SK-N-SH treated with all-trans-retinoic acid at 6 μM for 48 hours (cell line): ENCODE data around the gene ANKRD44.

ENCODE experiments used
- ATAC-seq: fragments of 200-7000 bp; cut with Tn5 transposase; 3 replicates; pipeline ENCODE4 v1.9.1; 2020; ENCODE audit warnings: mild to moderate bottlenecking, moderate library complexity
- ARNTL ChIP-seq: fragments of 450-650 bp; formaldehyde crosslinking; IDR thresholded peaks from 2 replicates; pipeline ENCODE4 v1.5.0; 2020; ENCODE audit warnings: low read depth, mild to moderate bottlenecking, moderate library complexity, borderline replicate concordance
- BACH2 ChIP-seq: fragments of 250-450 bp; sonication (Bioruptor Pico); IDR thresholded peaks from 2 replicates; pipeline ENCODE4 v1.9.0; 2021; ENCODE audit warnings: mild to moderate bottlenecking, borderline replicate concordance
- CSDC2 ChIP-seq: fragments of 250-450 bp; sonication (Bioruptor Pico); IDR thresholded peaks from 2 replicates; pipeline ENCODE4 v1.5.0; 2020; ENCODE audit warnings: mild to moderate bottlenecking, moderate library complexity
- ESRRG ChIP-seq: fragments of 250-450 bp; sonication (Bioruptor Pico); IDR thresholded peaks from 2 replicates; pipeline ENCODE4 v1.6.1; 2021; ENCODE audit warnings: mild to moderate bottlenecking
- GLIS3 ChIP-seq: fragments of 250-450 bp; sonication (Bioruptor Pico); IDR thresholded peaks from 2 replicates; pipeline ENCODE4 v1.5.0; 2020; ENCODE audit warnings: mild to moderate bottlenecking, moderate library complexity
- ISL1 ChIP-seq: fragments of 250-450 bp; sonication (Bioruptor Pico); IDR thresholded peaks from 2 replicates; pipeline ENCODE4 v2.1.2; 2022; ENCODE audit warnings: mild to moderate bottlenecking, moderate library complexity
- OSR1 ChIP-seq: fragments of 250-450 bp; sonication (Bioruptor Pico); IDR thresholded peaks from 2 replicates; pipeline ENCODE4 v1.8.0; 2022; ENCODE audit warnings: moderate library complexity, mild to moderate bottlenecking, inconsistent platforms
- PPARA ChIP-seq: fragments of 250-450 bp; sonication (Bioruptor Pico); IDR thresholded peaks from 2 replicates; pipeline ENCODE4 v1.5.0; 2020; ENCODE audit warnings: mild to moderate bottlenecking, borderline replicate concordance
- RARB ChIP-seq: fragments of 250-450 bp; sonication (Bioruptor Pico); IDR thresholded peaks from 2 replicates; pipeline ENCODE4 v1.8.0; 2021; ENCODE audit warnings: mild to moderate bottlenecking, moderate library complexity
- SNAI2 ChIP-seq: fragments of 250-450 bp; sonication (Bioruptor Pico); IDR thresholded peaks from 2 replicates; pipeline ENCODE4 v1.5.0; 2020; ENCODE audit warnings: mild to moderate bottlenecking, moderate library complexity
- TCF4 ChIP-seq: fragments of 250-450 bp; sonication (Bioruptor Pico); IDR thresholded peaks from 2 replicates; pipeline ENCODE4 v1.8.0; 2021; ENCODE audit warnings: mild to moderate bottlenecking, moderate library complexity, borderline replicate concordance
- TOX ChIP-seq: fragments of 250-450 bp; sonication (Bioruptor Pico); IDR thresholded peaks from 2 replicates; pipeline ENCODE4 v1.8.0; 2021; ENCODE audit warnings: mild to moderate bottlenecking, moderate library complexity, borderline replicate concordance
- ZC3H10 ChIP-seq: fragments of 250-450 bp; sonication (Bioruptor Pico); IDR thresholded peaks from 2 replicates; pipeline ENCODE4 v1.5.1; 2021; ENCODE audit warnings: mild to moderate bottlenecking, moderate library complexity
- ZFP3 ChIP-seq: fragments of 250-450 bp; sonication (Bioruptor Pico); IDR thresholded peaks from 2 replicates; pipeline ENCODE4 v1.5.0; 2020; ENCODE audit warnings: mild to moderate bottlenecking, moderate library complexity
- ZFP30 ChIP-seq: fragments of 450-650 bp; formaldehyde crosslinking; IDR thresholded peaks from 2 replicates; pipeline ENCODE4 v1.5.0; 2022; ENCODE audit warnings: mild to moderate bottlenecking, moderate library complexity
- ZNF565 ChIP-seq: fragments of 450-650 bp; formaldehyde crosslinking; conservative IDR thresholded peaks from 2 replicates; pipeline ENCODE4 v1.5.0; 2020; ENCODE audit warnings: low read depth, mild to moderate bottlenecking, moderate library complexity
- ZNF70 ChIP-seq: fragments of 450-650 bp; formaldehyde crosslinking; IDR thresholded peaks from 2 replicates; pipeline ENCODE4 v1.5.0; 2020; ENCODE audit warnings: mild to moderate bottlenecking, moderate library complexity
- ZNF8 ChIP-seq: fragments of 450-650 bp; formaldehyde crosslinking; IDR thresholded peaks from 2 replicates; pipeline ENCODE4 v1.5.0; 2020; ENCODE audit warnings: mild to moderate bottlenecking, moderate library complexity
- TF ChIP-seq, protein P1 (sequence below): fragments of 250-450 bp; sonication (Bioruptor Pico); IDR thresholded peaks from 2 replicates; pipeline ENCODE4 v1.5.1; 2021; ENCODE audit warnings: mild to moderate bottlenecking, moderate library complexity
- TF ChIP-seq, protein P2 (sequence below): fragments of 250-450 bp; sonication (Bioruptor Pico); IDR thresholded peaks from 2 replicates; pipeline ENCODE4 v1.8.0; 2020; ENCODE audit warnings: mild to moderate bottlenecking, moderate library complexity, borderline replicate concordance
- TF ChIP-seq, protein P3 (sequence below): fragments of 250-450 bp; sonication (Bioruptor Pico); IDR thresholded peaks from 2 replicates; pipeline ENCODE4 v1.5.0; 2020; ENCODE audit warnings: mild to moderate bottlenecking, moderate library complexity
- TF ChIP-seq, protein P4 (sequence below): fragments of 250-450 bp; sonication (Bioruptor Pico); IDR thresholded peaks from 2 replicates; pipeline ENCODE4 v1.8.0; 2021; ENCODE audit warnings: low read depth, mild to moderate bottlenecking, moderate library complexity, borderline replicate concordance

Gene ANKRD44

DNA sequence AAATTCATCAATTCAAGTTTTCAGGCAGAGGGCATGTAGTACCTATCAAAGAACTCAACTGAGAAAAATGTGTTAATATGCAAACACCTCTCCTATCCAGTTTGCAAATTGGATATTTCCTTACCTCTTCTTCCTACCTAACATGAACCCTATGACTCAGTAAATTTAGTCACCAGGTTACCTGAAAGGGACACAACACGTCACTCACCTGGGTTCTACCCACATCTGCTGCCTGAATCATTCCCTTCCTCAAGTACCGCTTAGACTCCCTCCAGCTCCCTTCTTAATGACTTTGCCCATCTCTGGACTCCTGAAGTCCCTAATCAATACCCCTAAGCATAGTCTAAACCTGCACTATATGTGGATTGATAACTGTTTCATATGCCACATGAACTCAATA lies 10.4 kb downstream of the ANKRD44 start:
- no peak for ATAC-seq
- TF ChIP-seq, protein P1, sequence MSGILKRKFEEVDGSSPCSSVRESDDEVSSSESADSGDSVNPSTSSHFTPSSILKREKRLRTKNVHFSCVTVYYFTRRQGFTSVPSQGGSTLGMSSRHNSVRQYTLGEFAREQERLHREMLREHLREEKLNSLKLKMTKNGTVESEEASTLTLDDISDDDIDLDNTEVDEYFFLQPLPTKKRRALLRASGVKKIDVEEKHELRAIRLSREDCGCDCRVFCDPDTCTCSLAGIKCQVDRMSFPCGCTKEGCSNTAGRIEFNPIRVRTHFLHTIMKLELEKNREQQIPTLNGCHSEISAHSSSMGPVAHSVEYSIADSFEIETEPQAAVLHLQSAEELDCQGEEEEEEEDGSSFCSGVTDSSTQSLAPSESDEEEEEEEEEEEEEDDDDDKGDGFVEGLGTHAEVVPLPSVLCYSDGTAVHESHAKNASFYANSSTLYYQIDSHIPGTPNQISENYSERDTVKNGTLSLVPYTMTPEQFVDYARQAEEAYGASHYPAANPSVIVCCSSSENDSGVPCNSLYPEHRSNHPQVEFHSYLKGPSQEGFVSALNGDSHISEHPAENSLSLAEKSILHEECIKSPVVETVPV (CRISPR knock-in tag): no peak
- TF ChIP-seq ISL1: no peak
- TF ChIP-seq, protein P2, sequence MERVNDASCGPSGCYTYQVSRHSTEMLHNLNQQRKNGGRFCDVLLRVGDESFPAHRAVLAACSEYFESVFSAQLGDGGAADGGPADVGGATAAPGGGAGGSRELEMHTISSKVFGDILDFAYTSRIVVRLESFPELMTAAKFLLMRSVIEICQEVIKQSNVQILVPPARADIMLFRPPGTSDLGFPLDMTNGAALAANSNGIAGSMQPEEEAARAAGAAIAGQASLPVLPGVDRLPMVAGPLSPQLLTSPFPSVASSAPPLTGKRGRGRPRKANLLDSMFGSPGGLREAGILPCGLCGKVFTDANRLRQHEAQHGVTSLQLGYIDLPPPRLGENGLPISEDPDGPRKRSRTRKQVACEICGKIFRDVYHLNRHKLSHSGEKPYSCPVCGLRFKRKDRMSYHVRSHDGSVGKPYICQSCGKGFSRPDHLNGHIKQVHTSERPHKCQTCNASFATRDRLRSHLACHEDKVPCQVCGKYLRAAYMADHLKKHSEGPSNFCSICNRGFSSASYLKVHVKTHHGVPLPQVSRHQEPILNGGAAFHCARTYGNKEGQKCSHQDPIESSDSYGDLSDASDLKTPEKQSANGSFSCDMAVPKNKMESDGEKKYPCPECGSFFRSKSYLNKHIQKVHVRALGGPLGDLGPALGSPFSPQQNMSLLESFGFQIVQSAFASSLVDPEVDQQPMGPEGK (CRISPR knock-in tag): no peak
- TF ChIP-seq ZFP3: no peak
- no peak for TF ChIP-seq RARB
- no peak for TF ChIP-seq ZFP30
- TF ChIP-seq OSR1 (CRISPR knock-in tag): no peak
- no peak for TF ChIP-seq BACH2 (CRISPR knock-in tag)
- TF ChIP-seq ZNF70 (CRISPR knock-in tag): no peak
- TF ChIP-seq ZC3H10: no peak
- TF ChIP-seq, protein P3, sequence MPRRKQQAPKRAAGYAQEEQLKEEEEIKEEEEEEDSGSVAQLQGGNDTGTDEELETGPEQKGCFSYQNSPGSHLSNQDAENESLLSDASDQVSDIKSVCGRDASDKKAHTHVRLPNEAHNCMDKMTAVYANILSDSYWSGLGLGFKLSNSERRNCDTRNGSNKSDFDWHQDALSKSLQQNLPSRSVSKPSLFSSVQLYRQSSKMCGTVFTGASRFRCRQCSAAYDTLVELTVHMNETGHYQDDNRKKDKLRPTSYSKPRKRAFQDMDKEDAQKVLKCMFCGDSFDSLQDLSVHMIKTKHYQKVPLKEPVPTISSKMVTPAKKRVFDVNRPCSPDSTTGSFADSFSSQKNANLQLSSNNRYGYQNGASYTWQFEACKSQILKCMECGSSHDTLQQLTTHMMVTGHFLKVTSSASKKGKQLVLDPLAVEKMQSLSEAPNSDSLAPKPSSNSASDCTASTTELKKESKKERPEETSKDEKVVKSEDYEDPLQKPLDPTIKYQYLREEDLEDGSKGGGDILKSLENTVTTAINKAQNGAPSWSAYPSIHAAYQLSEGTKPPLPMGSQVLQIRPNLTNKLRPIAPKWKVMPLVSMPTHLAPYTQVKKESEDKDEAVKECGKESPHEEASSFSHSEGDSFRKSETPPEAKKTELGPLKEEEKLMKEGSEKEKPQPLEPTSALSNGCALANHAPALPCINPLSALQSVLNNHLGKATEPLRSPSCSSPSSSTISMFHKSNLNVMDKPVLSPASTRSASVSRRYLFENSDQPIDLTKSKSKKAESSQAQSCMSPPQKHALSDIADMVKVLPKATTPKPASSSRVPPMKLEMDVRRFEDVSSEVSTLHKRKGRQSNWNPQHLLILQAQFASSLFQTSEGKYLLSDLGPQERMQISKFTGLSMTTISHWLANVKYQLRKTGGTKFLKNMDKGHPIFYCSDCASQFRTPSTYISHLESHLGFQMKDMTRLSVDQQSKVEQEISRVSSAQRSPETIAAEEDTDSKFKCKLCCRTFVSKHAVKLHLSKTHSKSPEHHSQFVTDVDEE (CRISPR knock-in tag): no peak
- TF ChIP-seq SNAI2: no peak
- no peak for TF ChIP-seq TOX (CRISPR knock-in tag)
- TF ChIP-seq ZNF565 (CRISPR knock-in tag): no peak
- TF ChIP-seq, protein P4, sequence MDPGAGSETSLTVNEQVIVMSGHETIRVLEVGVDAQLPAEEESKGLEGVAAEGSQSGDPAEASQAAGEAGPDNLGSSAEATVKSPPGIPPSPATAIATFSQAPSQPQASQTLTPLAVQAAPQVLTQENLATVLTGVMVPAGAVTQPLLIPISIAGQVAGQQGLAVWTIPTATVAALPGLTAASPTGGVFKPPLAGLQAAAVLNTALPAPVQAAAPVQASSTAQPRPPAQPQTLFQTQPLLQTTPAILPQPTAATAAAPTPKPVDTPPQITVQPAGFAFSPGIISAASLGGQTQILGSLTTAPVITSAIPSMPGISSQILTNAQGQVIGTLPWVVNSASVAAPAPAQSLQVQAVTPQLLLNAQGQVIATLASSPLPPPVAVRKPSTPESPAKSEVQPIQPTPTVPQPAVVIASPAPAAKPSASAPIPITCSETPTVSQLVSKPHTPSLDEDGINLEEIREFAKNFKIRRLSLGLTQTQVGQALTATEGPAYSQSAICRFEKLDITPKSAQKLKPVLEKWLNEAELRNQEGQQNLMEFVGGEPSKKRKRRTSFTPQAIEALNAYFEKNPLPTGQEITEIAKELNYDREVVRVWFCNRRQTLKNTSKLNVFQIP: no peak
- TF ChIP-seq PPARA (CRISPR knock-in tag): no peak
- no peak for TF ChIP-seq ESRRG (CRISPR knock-in tag)
- TF ChIP-seq ARNTL (CRISPR knock-in tag): no peak
- TF ChIP-seq ZNF8 (CRISPR knock-in tag): no peak

DNA sequence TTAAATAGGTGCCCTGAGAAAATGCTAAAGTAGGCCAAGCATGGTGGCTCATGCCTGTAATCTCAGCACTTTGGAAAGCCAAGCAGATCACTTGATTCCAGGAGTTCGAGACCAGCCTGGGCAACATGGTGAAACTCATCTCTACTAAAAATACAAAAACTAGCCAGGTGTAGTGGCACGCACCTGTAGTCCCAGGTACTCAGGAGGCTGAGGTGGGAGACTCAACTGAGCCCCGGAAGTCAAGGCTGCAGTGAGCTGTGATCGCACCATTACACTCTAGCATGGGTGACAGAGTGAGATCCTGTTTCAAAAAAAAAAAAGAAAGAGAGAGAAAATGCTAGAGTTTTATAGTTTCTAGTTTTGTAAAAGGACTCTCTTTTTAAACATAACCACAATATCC lies 12.0 kb downstream of the ANKRD44 start:
- TF ChIP-seq TCF4 (no peak), CSDC2 (CRISPR knock-in tag) (no peak), ZNF565 (CRISPR knock-in tag) (no peak), ZNF8 (CRISPR knock-in tag) (no peak), ISL1 (no peak), OSR1 (CRISPR knock-in tag) (no peak), GLIS3 (CRISPR knock-in tag) (no peak), ZFP3 (no peak)
- TF ChIP-seq, protein P4: no peak
- TF ChIP-seq, protein P3 (CRISPR knock-in tag): no peak
- ATAC-seq: no peak
